DMS79 treated with DMSO at 0.1 percent for 48 hours (cell line): ENCODE data around the gene GRK6.

Source experiments
- DNase-seq: peaks from one replicate; lab custom pipeline; 2025; lab: John Stamatoyannopoulos, UW

The GRK6 gene

GRCh38 chr5:177454397-177455035 lies 28.0 kb downstream of the GRK6 start:
- DNase-seq = peak; percentile 63

- DNase-seq = peak; percentile 45
Observed at GRCh38 chr5:177455036-177455660, 28.7 kb downstream of the GRK6 start.

GRCh38 chr5:177455661-177456590 lies 29.4 kb downstream of the GRK6 start:
- peak; percentile 50 for DNase-seq

- no peak for DNase-seq
Observed at GRCh38 chr5:177456591-177456964, 30.1 kb downstream of the GRK6 start.

- DNase-seq = peak; percentile 6
Observed at GRCh38 chr5:177456976-177457851, 30.7 kb downstream of the GRK6 start.

GRCh38 chr5:177457852-177458681 lies 31.6 kb downstream of the GRK6 start:
- no peak for DNase-seq

GRCh38 chr5:177458912-177459350 lies 32.5 kb downstream of the GRK6 start:
- DNase-seq = no peak

- no peak for DNase-seq
Observed at GRCh38 chr5:177459357-177459756, 32.9 kb downstream of the GRK6 start.

- DNase-seq = no peak
Observed at GRCh38 chr5:177459819-177460628, 33.5 kb downstream of the GRK6 start.

- DNase-seq = no peak
Observed at GRCh38 chr5:177462021-177462670, 35.7 kb downstream of the GRK6 start.

- DNase-seq = no peak
Observed at GRCh38 chr5:177465044-177465443, 38.6 kb downstream of the GRK6 start.

GRCh38 chr5:177466861-177467260 lies 40.4 kb downstream of the GRK6 start:
- no peak for DNase-seq

GRCh38 chr5:177467436-177467835 lies 41.0 kb downstream of the GRK6 start:
- DNase-seq = no peak

- DNase-seq = no peak
Observed at GRCh38 chr5:177468329-177468684, 41.8 kb downstream of the GRK6 start.

GRCh38 chr5:177468685-177469628 lies 42.5 kb downstream of the GRK6 start:
- no peak for DNase-seq

GRCh38 chr5:177469750-177470525 lies 43.5 kb downstream of the GRK6 start:
- no peak for DNase-seq

GRCh38 chr5:177470759-177471536 lies 44.5 kb downstream of the GRK6 start:
- DNase-seq = no peak
